Trophoblast cell (in vitro differentiated cells and primary cell): ENCODE measurements around the gene C1R. TPM values are rescaled to one million over a fixed set of nuclear protein-coding genes. Genes with fewer than 3 reads are reported as not detected.
A peak's percentile ranks its signal among the peaks of the same experiment; 100 is the strongest.

Source experiments
- DNase-seq, 2 donors: peaks; one replicate each; pipeline ENCODE4 v3.0.0-alpha.2; 2016
- H2AFZ ChIP-seq: 2 replicates; pipeline ENCODE4 v1.6.1; 2013; ENCODE audit warnings: low read length, moderate library complexity, mild to moderate bottlenecking; ENCODE audit not compliant: insufficient read depth, poor library complexity
- H2AK5ac ChIP-seq: 2 replicates; pipeline ENCODE4 v1.6.1; 2013; ENCODE audit warnings: mild to moderate bottlenecking, low read length
- H2BK120ac ChIP-seq: 2 replicates; pipeline ENCODE4 v1.6.1; 2013; ENCODE audit warnings: low read length, mild to moderate bottlenecking, moderate library complexity; ENCODE audit not compliant: insufficient read depth, poor library complexity
- H2BK12ac ChIP-seq: 2 replicates; pipeline ENCODE4 v1.6.1; 2013; ENCODE audit warnings: mild to moderate bottlenecking, low read length, moderate library complexity
- H2BK5ac ChIP-seq: 2 replicates; pipeline ENCODE4 v1.6.1; 2013; ENCODE audit warnings: low read length, low read depth, moderate library complexity, mild to moderate bottlenecking; ENCODE audit not compliant: poor library complexity
- H3K14ac ChIP-seq: 2 replicates; pipeline ENCODE4 v1.6.1; 2013; ENCODE audit warnings: mild to moderate bottlenecking, low read length
- H3K18ac ChIP-seq: 2 replicates; pipeline ENCODE4 v1.6.1; 2013; ENCODE audit warnings: mild to moderate bottlenecking, low read length
- H3K23ac ChIP-seq: 2 replicates; pipeline ENCODE4 v1.6.1; 2013; ENCODE audit warnings: low read length
- H3K27ac ChIP-seq: 2 replicates; pipeline ENCODE4 v1.5.1; 2013; ENCODE audit warnings: low read depth, mild to moderate bottlenecking, inconsistent platforms, low read length, moderate library complexity
- H3K27me3 ChIP-seq: 2 replicates; pipeline ENCODE4 v1.6.1; 2013; ENCODE audit warnings: inconsistent platforms, mild to moderate bottlenecking, low read length, moderate library complexity; ENCODE audit not compliant: insufficient read depth
- H3K36me3 ChIP-seq, 2 experiments: 1 replicate in 1 of 2; 2 replicates in 1 of 2; pipeline ENCODE4 v1.6.1; 2013; ENCODE audit warnings: low read length in 2 of 2, mild to moderate bottlenecking in 2 of 2, moderate library complexity in 1 of 2; ENCODE audit not compliant: insufficient read depth in 2 of 2, control insufficient read depth in 1 of 2
- H3K4ac ChIP-seq: 2 replicates; pipeline ENCODE4 v1.6.1; 2013; ENCODE audit warnings: low read depth, mild to moderate bottlenecking, low read length, moderate library complexity
- H3K4me1 ChIP-seq, 2 experiments: 1 replicate in 1 of 2; 2 replicates in 1 of 2; pipeline ENCODE4 v1.6.1; 2013; ENCODE audit warnings: low read length in 2 of 2, mild to moderate bottlenecking in 2 of 2, moderate library complexity in 1 of 2; ENCODE audit not compliant: insufficient read depth in 2 of 2, control insufficient read depth in 1 of 2
- H3K4me2 ChIP-seq: 2 replicates; pipeline ENCODE4 v1.6.1; 2013; ENCODE audit warnings: inconsistent platforms, mild to moderate bottlenecking, low read length, moderate library complexity
- H3K4me3 ChIP-seq: 2 replicates; pipeline ENCODE4 v1.5.1; 2013; ENCODE audit warnings: mild to moderate bottlenecking, low read depth, low read length, inconsistent platforms
- H3K79me1 ChIP-seq: one replicate; pipeline ENCODE4 v1.6.1; 2013; ENCODE audit warnings: low read length
- H3K79me2 ChIP-seq: 2 replicates; pipeline ENCODE4 v1.6.1; 2013; ENCODE audit warnings: low read length, mild to moderate bottlenecking; ENCODE audit not compliant: control insufficient read depth, insufficient read depth, poor library complexity
- H3K9ac ChIP-seq: 2 replicates; pipeline ENCODE4 v1.6.1; 2013; ENCODE audit warnings: mild to moderate bottlenecking, low read length
- H3K9me3 ChIP-seq: 2 replicates; pipeline ENCODE4 v1.6.1; 2013; ENCODE audit warnings: low read depth, mild to moderate bottlenecking, control low read depth, inconsistent platforms, low read length; ENCODE audit not compliant: insufficient read depth
- H4K12ac ChIP-seq: 2 replicates; pipeline ENCODE4 v1.6.1; 2013; ENCODE audit warnings: low read depth, mild to moderate bottlenecking, low read length, moderate library complexity
- H4K8ac ChIP-seq: 2 replicates; pipeline ENCODE4 v1.6.1; 2013; ENCODE audit warnings: low read depth, mild to moderate bottlenecking, low read length, moderate library complexity
- H4K91ac ChIP-seq: one replicate; pipeline ENCODE4 v1.6.1; 2013; ENCODE audit warnings: low read depth, mild to moderate bottlenecking, low read length, moderate library complexity
- WGBS: extraction: QIAGEN DNeasy Blood & Tissue Kit; methylation state at CpG from one replicate; pipeline ENCODE4 v1.1.7; 2013; ENCODE audit warnings: missing lambda C conversion rate; ENCODE audit not compliant: insufficient read length, insufficient coverage; ENCODE audit errors: extremely low coverage; 5-methylcytosine and 5-hydroxymethylcytosine counted together
- polyA plus RNA-seq: library from polyadenylated mRNA; stranded (reverse); fragments of 200-250 nt; gene quantifications from 2 replicates; pipeline ENCODE4 v1.2.3, GENCODE V29; 2013

Gene C1R
- polyA plus RNA-seq, result 0.49 and 0.57 TPM in 2 replicates

DNA sequence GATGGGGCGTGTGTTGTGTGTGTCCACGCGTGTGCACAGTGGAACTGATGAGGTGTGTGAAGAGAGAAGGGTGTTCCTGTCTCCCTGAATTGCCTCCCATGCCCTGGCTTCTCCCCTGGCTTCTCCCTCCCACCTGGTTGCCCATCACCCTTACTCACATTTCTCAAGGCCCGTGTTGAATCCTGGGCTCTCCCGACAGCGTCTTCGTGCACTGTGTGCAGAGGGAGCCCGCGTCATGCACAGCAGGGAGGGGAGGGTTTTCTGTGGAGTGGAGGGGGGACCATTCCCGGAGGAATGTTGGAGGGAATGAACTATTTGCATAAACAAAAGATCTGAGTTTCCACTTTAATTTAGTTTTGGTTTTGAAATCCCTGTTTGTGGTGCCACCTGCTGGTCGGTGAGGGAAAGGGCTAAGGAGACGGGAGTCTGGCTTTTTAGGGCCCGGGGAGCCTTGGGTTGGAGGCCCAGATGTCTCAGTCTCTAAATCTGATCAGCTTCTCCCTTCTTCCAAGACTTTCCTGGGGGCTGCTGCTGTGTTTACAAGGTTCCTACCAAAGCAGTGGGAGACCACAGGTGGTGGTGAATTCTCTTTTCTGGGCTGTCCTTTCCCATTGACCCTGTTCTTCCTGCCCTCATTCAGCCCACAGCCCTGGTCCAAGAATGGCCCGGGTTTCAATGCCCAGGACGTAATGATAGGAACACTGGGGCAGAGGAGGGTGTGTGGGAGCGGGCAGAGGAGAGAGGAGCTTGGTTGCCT, at the start of gene C1R:
C1R (minus strand) TSS at position 217 of the 757 bp plus-strand sequence; CDS start at position 160, 57 bp downstream.
- Histone ChIP-seq H2BK5ac (no peak within 1 kb of the TSS), H3K4me1 (no peaks in the 10 kb centered on the region), H2BK120ac (no peak within 1 kb of the TSS), H3K4ac (no peak within 1 kb of the TSS), H3K4me2 (peak within 1 kb of the TSS; percentile 59), H2AFZ (no peak within 1 kb of the TSS), H3K4me3 (no peak within 1 kb of the TSS), H3K23ac (no peak within 1 kb of the TSS), H4K91ac (no peak within 1 kb of the TSS), H4K8ac (peak within 1 kb of the TSS; percentile 23), H2AK5ac (no peak within 1 kb of the TSS), H3K36me3 (peaks cover 0 to under 1% of the 10 kb centered on the region in 2 experiments), H3K18ac (no peak within 1 kb of the TSS), H3K79me1 (no peaks in the 10 kb centered on the region), H2BK12ac (no peak within 1 kb of the TSS), H3K14ac (no peak within 1 kb of the TSS), H3K27me3 (no peaks in the 10 kb centered on the region), H3K27ac (no peak within 1 kb of the TSS), H4K12ac (no peak within 1 kb of the TSS), H3K9me3 (no peaks in the 10 kb centered on the region), H3K79me2 (no peaks in the 10 kb centered on the region), H3K9ac (no peak within 1 kb of the TSS)
- no CpG with 5 or more reads among the region's 16 CpGs for WGBS
- peak; percentile 17 to 72 for DNase-seq

DNA sequence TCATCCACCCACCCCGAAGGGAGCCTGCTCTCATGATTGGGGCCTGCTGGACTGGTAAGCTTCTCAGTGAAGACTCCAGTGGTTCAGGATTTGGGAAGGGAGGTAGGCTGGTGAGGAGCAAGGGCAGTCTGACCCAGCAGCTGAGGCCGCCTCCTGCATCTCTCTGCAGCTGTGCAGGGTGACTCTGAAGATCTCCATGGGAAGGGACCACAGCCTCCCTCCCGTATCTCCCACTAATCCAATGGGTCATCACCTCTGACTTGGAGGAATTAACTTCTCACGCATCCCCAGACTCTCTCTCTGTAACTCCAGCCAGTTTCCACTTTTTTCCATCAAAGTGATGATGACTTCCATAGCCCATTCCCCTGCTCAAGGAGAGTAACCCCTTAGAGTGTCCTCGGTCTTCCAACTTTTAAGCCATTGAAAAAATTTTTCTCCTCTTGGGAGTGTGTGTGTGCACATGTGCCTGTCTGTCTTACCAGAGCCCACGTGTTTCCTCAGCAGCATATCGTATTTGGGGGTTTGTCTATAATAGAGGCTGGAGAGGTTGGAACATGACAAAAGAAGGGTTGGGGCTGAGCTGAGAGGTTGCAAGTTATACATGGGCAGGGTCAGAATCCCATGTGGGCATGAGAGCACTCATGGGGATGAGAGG, 49.2 kb upstream of the C1R start:
- no peak for DNase-seq
- Histone ChIP-seq H3K9me3 (no peaks in the 10 kb centered on the region), H3K36me3 (peaks cover 12 to 22% of the 10 kb centered on the region in 2 experiments), H2AFZ (no peak overlapping the region), H3K27me3 (no peaks in the 10 kb centered on the region), H4K91ac (no peak overlapping the region), H3K14ac (no peak overlapping the region), H3K23ac (no peak overlapping the region), H3K4me1 (peaks cover 0 to 2% of the 10 kb centered on the region in 2 experiments), H2BK5ac (no peak overlapping the region), H3K79me2 (no peaks in the 10 kb centered on the region), H3K79me1 (no peaks in the 10 kb centered on the region), H2BK12ac (no peak overlapping the region), H4K8ac (no peak overlapping the region), H3K9ac (no peak overlapping the region), H3K4me3 (no peak overlapping the region), H3K27ac (no peak overlapping the region), H3K4ac (no peak overlapping the region), H4K12ac (no peak overlapping the region), H2AK5ac (no peak overlapping the region), H2BK120ac (no peak overlapping the region), H3K4me2 (no peak overlapping the region), H3K18ac (no peak overlapping the region)
- WGBS, result no CpG with 5 or more reads among the region's 7 CpGs

DNA sequence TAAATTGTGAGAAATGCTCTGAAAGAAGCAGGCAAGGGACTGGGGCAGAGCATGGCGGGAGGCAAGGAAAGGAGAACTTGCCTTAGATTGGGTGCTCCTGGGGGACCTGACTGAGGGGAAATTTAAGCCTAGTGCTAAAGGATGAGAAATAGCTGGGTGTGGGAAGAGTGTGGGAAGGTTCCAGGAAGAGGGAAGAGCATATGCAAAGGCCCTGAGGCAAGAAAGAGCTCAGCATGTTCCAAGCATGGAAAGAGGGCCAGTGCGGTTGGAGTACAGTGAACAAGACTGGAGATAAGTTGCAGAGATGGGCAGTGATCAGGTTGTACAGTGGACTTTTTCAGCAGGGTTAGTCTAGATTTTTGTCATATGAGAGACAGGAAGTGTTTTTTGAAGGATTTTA, 47.0 kb upstream of the C1R start:
- no peaks in the 10 kb centered on the region for H3K27me3 ChIP-seq
- H3K4me1 ChIP-seq, result no peaks in the 10 kb centered on the region
- WGBS, result no CpG with 5 or more reads among the region's 2 CpGs
- H4K91ac ChIP-seq, result no peak overlapping the region
- H2BK12ac ChIP-seq, result no peak overlapping the region
- H3K18ac ChIP-seq, result no peak overlapping the region
- peak in 1 of 2 donors; percentile 4 for DNase-seq
- H4K12ac ChIP-seq, result no peak overlapping the region
- no peak overlapping the region for H2AK5ac ChIP-seq
- no peak overlapping the region for H3K9ac ChIP-seq
- H3K79me1 ChIP-seq, result no peaks in the 10 kb centered on the region
- no peaks in the 10 kb centered on the region for H3K9me3 ChIP-seq
- H4K8ac ChIP-seq, result no peak overlapping the region
- no peak overlapping the region for H3K23ac ChIP-seq
- no peak overlapping the region for H3K27ac ChIP-seq
- H2AFZ ChIP-seq, result no peak overlapping the region
- H2BK120ac ChIP-seq, result no peak overlapping the region
- no peak overlapping the region for H3K14ac ChIP-seq
- H3K4ac ChIP-seq, result no peak overlapping the region
- no peak overlapping the region for H3K4me3 ChIP-seq
- no peaks in the 10 kb centered on the region for H3K79me2 ChIP-seq
- peaks cover 26 to 39% of the 10 kb centered on the region in 2 experiments for H3K36me3 ChIP-seq
- no peak overlapping the region for H3K4me2 ChIP-seq
- H2BK5ac ChIP-seq, result no peak overlapping the region

- no peak overlapping the region for H2BK12ac ChIP-seq
- H2AK5ac ChIP-seq, result no peak overlapping the region
- no peak overlapping the region for H2AFZ ChIP-seq
- H4K12ac ChIP-seq, result no peak overlapping the region
- no peak overlapping the region for H3K27ac ChIP-seq
- no peaks in the 10 kb centered on the region for H3K79me2 ChIP-seq
- no peaks in the 10 kb centered on the region for H3K9me3 ChIP-seq
- H4K8ac ChIP-seq, result no peak overlapping the region
- H3K36me3 ChIP-seq, result peaks cover 26 to 43% of the 10 kb centered on the region in 2 experiments
- no peak overlapping the region for H3K9ac ChIP-seq
- no peaks in the 10 kb centered on the region for H3K27me3 ChIP-seq
- WGBS, result no CpG with 5 or more reads among the region's 4 CpGs
- no peak overlapping the region for H2BK5ac ChIP-seq
- H3K4ac ChIP-seq, result no peak overlapping the region
- no peak overlapping the region for H3K23ac ChIP-seq
- no peak overlapping the region for H3K4me3 ChIP-seq
- H3K18ac ChIP-seq, result no peak overlapping the region
- peak in 1 of 2 donors; percentile 23 for DNase-seq
- H3K14ac ChIP-seq, result no peak overlapping the region
- H3K79me1 ChIP-seq, result no peaks in the 10 kb centered on the region
- H4K91ac ChIP-seq, result no peak overlapping the region
- no peaks in the 10 kb centered on the region for H3K4me1 ChIP-seq
- H2BK120ac ChIP-seq, result no peak overlapping the region
- no peak overlapping the region for H3K4me2 ChIP-seq
These were observed 45.7 kb upstream of the C1R start for GRCh38 chr12:7137908-7138307.
